ENCODE data around the gene CARD11. TPM values are rescaled to one million over a fixed set of nuclear protein-coding genes. Genes with fewer than 3 reads are reported as not detected.

The CARD11 gene
- total RNA-seq, 1 donor from 2014 or later, result 1.4 TPM

- no peak for TF ChIP-seq CTCF (IDR thresholded peaks at IDR 0.05; ENCODE audit: partially characterized antibody, unreplicated experiment)
- Mint-ChIP-seq H3K9me3 (ENCODE audit: unreplicated experiment) (peaks cover 6% of the 10 kb centered on the region), H3K27ac (ENCODE audit: unreplicated experiment) (no peak overlapping the region), H3K36me3 (ENCODE audit: unreplicated experiment) (peaks cover 11% of the 10 kb centered on the region), H3K27me3 (ENCODE audit: unreplicated experiment) (peaks cover 11% of the 10 kb centered on the region), H3K4me3 (ENCODE audit: unreplicated experiment) (no peak overlapping the region), H3K4me1 (ENCODE audit: low read depth, unreplicated experiment) (peaks cover 12% of the 10 kb centered on the region)
- no peak for DNase-seq
Measured at GRCh38 chr7:2983586-2983985, 60.1 kb downstream of the CARD11 start.

GRCh38 chr7:2982831-2983230 lies 60.8 kb downstream of the CARD11 start:
- Mint-ChIP-seq H3K9me3 (ENCODE audit: unreplicated experiment) (peaks cover 4% of the 10 kb centered on the region), H3K4me3 (ENCODE audit: unreplicated experiment) (no peak overlapping the region), H3K4me1 (ENCODE audit: low read depth, unreplicated experiment) (peaks cover 12% of the 10 kb centered on the region), H3K36me3 (ENCODE audit: unreplicated experiment) (peaks cover 11% of the 10 kb centered on the region), H3K27ac (ENCODE audit: unreplicated experiment) (no peak overlapping the region), H3K27me3 (ENCODE audit: unreplicated experiment) (peaks cover 9% of the 10 kb centered on the region)
- TF ChIP-seq CTCF (IDR thresholded peaks at IDR 0.05; ENCODE audit: partially characterized antibody, unreplicated experiment), result no peak
- DNase-seq, result no peak

GRCh38 chr7:2982401-2982800 lies 61.3 kb downstream of the CARD11 start:
- no peak for DNase-seq
- Mint-ChIP-seq H3K27ac (ENCODE audit: unreplicated experiment) (no peak overlapping the region), H3K4me3 (ENCODE audit: unreplicated experiment) (no peak overlapping the region), H3K9me3 (ENCODE audit: unreplicated experiment) (peaks cover 4% of the 10 kb centered on the region), H3K4me1 (ENCODE audit: low read depth, unreplicated experiment) (peaks cover 12% of the 10 kb centered on the region), H3K36me3 (ENCODE audit: unreplicated experiment) (peaks cover 9% of the 10 kb centered on the region), H3K27me3 (ENCODE audit: unreplicated experiment) (peaks cover 9% of the 10 kb centered on the region)
- no peak for TF ChIP-seq CTCF (IDR thresholded peaks at IDR 0.05; ENCODE audit: partially characterized antibody, unreplicated experiment)

GRCh38 chr7:2981103-2981480 lies 62.6 kb downstream of the CARD11 start:
- TF ChIP-seq CTCF (IDR thresholded peaks at IDR 0.05; ENCODE audit: partially characterized antibody, unreplicated experiment), result no peak

GRCh38 chr7:2980401-2981102 lies 63.1 kb downstream of the CARD11 start:
- peaks cover 4% of the 10 kb centered on the region for H3K9me3 Mint-ChIP-seq (ENCODE audit: unreplicated experiment)
- DNase-seq, result no peak
- peaks cover 12% of the 10 kb centered on the region for H3K4me1 Mint-ChIP-seq (ENCODE audit: low read depth, unreplicated experiment)
- H3K27me3 Mint-ChIP-seq (ENCODE audit: unreplicated experiment), result peaks cover 7% of the 10 kb centered on the region
- no peak overlapping the region for H3K27ac Mint-ChIP-seq (ENCODE audit: unreplicated experiment)
- H3K4me3 Mint-ChIP-seq (ENCODE audit: unreplicated experiment), result no peak overlapping the region
- no peak for TF ChIP-seq CTCF (IDR thresholded peaks at IDR 0.05; ENCODE audit: partially characterized antibody, unreplicated experiment)
- H3K36me3 Mint-ChIP-seq (ENCODE audit: unreplicated experiment), result no peaks in the 10 kb centered on the region

More at GRCh38 chr7:2981103-2981480, 62.6 kb downstream of the CARD11 start:
- Mint-ChIP-seq H3K27ac (ENCODE audit: unreplicated experiment) (no peak overlapping the region), H3K4me1 (ENCODE audit: low read depth, unreplicated experiment) (peaks cover 12% of the 10 kb centered on the region), H3K4me3 (ENCODE audit: unreplicated experiment) (no peak overlapping the region), H3K9me3 (ENCODE audit: unreplicated experiment) (peaks cover 4% of the 10 kb centered on the region), H3K36me3 (ENCODE audit: unreplicated experiment) (no peaks in the 10 kb centered on the region), H3K27me3 (ENCODE audit: unreplicated experiment) (peaks cover 7% of the 10 kb centered on the region)
- DNase-seq, result no peak
